Endothelial cell of umbilical vein (primary cell): ENCODE data around the gene FRMPD3. TPM values are rescaled to one million over a fixed set of nuclear protein-coding genes. Genes with fewer than 3 reads are reported as not detected.

Experiments
- BruUV-seq: library from RNA; stranded (reverse); fragments of 400-500 nt; replicated peaks from 2 replicates; lab custom pipeline; 2021; lab: Mats Ljungman, UMichigan
- CTCF ChIA-PET: fragments of 300-600, 350-600 bp; sonication (Branson Sonifier 250); formaldehyde crosslinking; loops from one replicate; lab custom pipeline; 2021; ENCODE audit warnings: antibody characterized with exemption, inconsistent platforms; lab: Charles Lee
- POLR2A ChIA-PET: fragments of 300-600, 350-600 bp; sonication (Branson Sonifier 250); formaldehyde crosslinking; loops from one replicate; lab custom pipeline; 2021; ENCODE audit warnings: antibody characterized with exemption, inconsistent platforms; lab: Charles Lee
- DNase-seq: peaks from one replicate; pipeline ENCODE4 v3.0.0-alpha.2; 2011; ENCODE audit warnings: low read depth, low spot score
- FAIRE-seq: peaks from 2 replicates; lab custom pipeline; 2011; peaks lifted over from hg19 to GRCh38; lab: Jason Lieb, UNC
- H2AFZ ChIP-seq: 2 replicates; pipeline ENCODE4 v1.6.0; 2012; ENCODE audit warnings: low read depth, low read length, control low read depth, inconsistent platforms
- H3K27ac ChIP-seq: 2 replicates; pipeline ENCODE4 v1.5.1; 2011; ENCODE audit warnings: low read depth, mild to moderate bottlenecking, control low read depth, low read length, moderate library complexity; ENCODE audit not compliant: insufficient read depth
- H3K27me3 ChIP-seq, 2 experiments: 2 replicates each; pipeline versions ENCODE4 v1.6.0 to v1.6.1; 2011; ENCODE audit warnings: low read length in 2 of 2, mixed read lengths in 1 of 2; ENCODE audit not compliant: control insufficient read depth in 2 of 2, insufficient read depth in 2 of 2
- H3K36me3 ChIP-seq, 2 experiments: 2 replicates in 1 of 2; 3 replicates in 1 of 2; pipeline ENCODE4 v1.5.1; 2011; ENCODE audit warnings: low read length in 2 of 2, mild to moderate bottlenecking in 1 of 2, moderate library complexity in 1 of 2; ENCODE audit not compliant: control insufficient read depth in 2 of 2, insufficient read depth in 2 of 2; ENCODE audit errors: extremely low read depth in 1 of 2
- H3K4me1 ChIP-seq: 3 replicates; pipeline ENCODE4 v1.5.1; 2011; ENCODE audit warnings: mild to moderate bottlenecking, low read length; ENCODE audit not compliant: control insufficient read depth, insufficient read depth; ENCODE audit errors: extremely low read depth
- H3K4me2 ChIP-seq: 2 replicates; pipeline ENCODE4 v1.6.1; 2011; ENCODE audit warnings: low read length, control low read depth, mixed read lengths; ENCODE audit not compliant: insufficient read depth
- H3K4me3 ChIP-seq, 3 experiments: fragments of 200-600 bp in 1 of 3; sonication (generic), shearing (Covaris generic) in 1 of 3; replicated peaks in 1 of 3; 2 replicates each; pipeline ENCODE4 v1.5.1; 2011 to 2016; ENCODE audit warnings: control low read depth in 3 of 3, low read length in 3 of 3, mild to moderate bottlenecking in 2 of 3, inconsistent platforms in 1 of 3, low read depth in 1 of 3, moderate library complexity in 1 of 3; ENCODE audit not compliant: insufficient read depth in 1 of 3
- H3K79me2 ChIP-seq: 2 replicates; pipeline ENCODE4 v1.6.0; 2012; ENCODE audit warnings: low read length, inconsistent platforms; ENCODE audit not compliant: control insufficient read depth, insufficient read depth
- H3K9ac ChIP-seq: replicated peaks from 2 replicates; pipeline ENCODE3; 2011; ENCODE audit warnings: low read length, control low read depth; ENCODE audit not compliant: insufficient read depth; ENCODE audit errors: extremely low read depth
- H3K9me1 ChIP-seq: replicated peaks from 3 replicates; pipeline ENCODE4 v1.6.0; 2011; ENCODE audit warnings: mild to moderate bottlenecking, low read length; ENCODE audit not compliant: control insufficient read depth, insufficient read depth; ENCODE audit errors: extremely low read depth
- H3K9me3 ChIP-seq: replicated peaks from 2 replicates; pipeline ENCODE4 v1.5.1; 2012; ENCODE audit warnings: low read length, inconsistent platforms; ENCODE audit not compliant: control insufficient read depth, insufficient read depth
- H4K20me1 ChIP-seq: replicated peaks from 2 replicates; pipeline ENCODE3; 2011; ENCODE audit warnings: mild to moderate bottlenecking, low read length; ENCODE audit not compliant: control insufficient read depth, insufficient read depth; ENCODE audit errors: extremely low read depth
- EZH2 ChIP-seq: IDR thresholded peaks from 2 replicates; pipeline ENCODE4 v1.6.1; 2012; ENCODE audit warnings: borderline replicate concordance, low read depth, mild to moderate bottlenecking, moderate library complexity, low read length, inconsistent platforms; ENCODE audit not compliant: severe bottlenecking
- FOS ChIP-seq: IDR thresholded peaks from 2 replicates; pipeline ENCODE4 v1.6.1; 2011; ENCODE audit warnings: mild to moderate bottlenecking, low read length, moderate library complexity, borderline replicate concordance; ENCODE audit not compliant: insufficient read depth
- GATA2 ChIP-seq: IDR thresholded peaks from 2 replicates; pipeline ENCODE4 v1.7.0; 2011; ENCODE audit warnings: low read depth, mild to moderate bottlenecking, moderate library complexity, mixed read lengths, low read length; ENCODE audit not compliant: insufficient read length, insufficient read depth
- JUN ChIP-seq: IDR thresholded peaks from 2 replicates; pipeline ENCODE4 v1.6.1; 2011; ENCODE audit warnings: borderline replicate concordance, low read depth; ENCODE audit not compliant: insufficient read length, insufficient read depth
- MAX ChIP-seq: IDR thresholded peaks from 2 replicates; pipeline ENCODE4 v1.6.1; 2011; ENCODE audit not compliant: insufficient read depth, insufficient read length
- MYC ChIP-seq: IDR thresholded peaks from one replicate; pipeline ENCODE4 v1.6.1; 2011; ENCODE audit warnings: mild to moderate bottlenecking, low read depth, low read length
- POLR2A ChIP-seq: IDR thresholded peaks from 2 replicates; pipeline ENCODE4 v1.6.1; 2012; ENCODE audit warnings: low read depth, mild to moderate bottlenecking, control low read depth, low read length
- POLR2AphosphoS5 ChIP-seq: IDR thresholded peaks from 2 replicates; pipeline ENCODE4 v1.6.1; 2012; ENCODE audit warnings: low read depth, mild to moderate bottlenecking, control low read depth, low read length, moderate library complexity; ENCODE audit not compliant: insufficient read depth
- dilution Hi-C: fragments of 300-500 bp; cut with MboI; formaldehyde crosslinking; loops from one replicate; pipeline ENCODE4 v1.15.0; 2019; ENCODE audit warnings: low sequenced_read_pairs; ENCODE audit not compliant: extremely low pct_ligation_motif_present
- intact Hi-C: fragments of 100-400 bp; cut with micrococcal nuclease; formaldehyde crosslinking; loops from one replicate; pipeline ENCODE4 v1.10.0; 2022
- polyA plus RNA-seq, 4 experiments: library from polyadenylated mRNA; depleted of rRNA in 3 of 4; stranded (reverse) in 3 of 4; unstranded in 1 of 4; fragments of >200 nt; gene quantifications; 2 replicates each; pipeline versions ENCODE4 v1.2.1 to v1.2.3, GENCODE V29; 2011 to 2012; ENCODE audit warnings: missing spikeins in 1 of 4
- total RNA-seq: library from RNA; stranded (reverse); gene quantifications from 2 replicates; pipeline ENCODE4 v1.2.3, GENCODE V29; 2021
- TF ChIP-seq, protein P1 (sequence below), 2 donors: IDR thresholded peaks; 1 replicate in 1 of 2; 2 replicates in 1 of 2; pipeline ENCODE4 v1.5.1; 2011; ENCODE audit warnings: low read length in 2 of 2, mild to moderate bottlenecking in 2 of 2, moderate library complexity in 2 of 2, control low read depth in 1 of 2, inconsistent platforms in 1 of 2, low read depth in 1 of 2; ENCODE audit not compliant: insufficient read depth in 1 of 2; ENCODE audit errors: extremely low read depth in 1 of 2

FRMPD3 gene
- total and polyA plus RNA-seq, 2 donors (not counting 3 experiments of a cell fraction or from before 2014, with no cell fraction given), result not detected

DNA sequence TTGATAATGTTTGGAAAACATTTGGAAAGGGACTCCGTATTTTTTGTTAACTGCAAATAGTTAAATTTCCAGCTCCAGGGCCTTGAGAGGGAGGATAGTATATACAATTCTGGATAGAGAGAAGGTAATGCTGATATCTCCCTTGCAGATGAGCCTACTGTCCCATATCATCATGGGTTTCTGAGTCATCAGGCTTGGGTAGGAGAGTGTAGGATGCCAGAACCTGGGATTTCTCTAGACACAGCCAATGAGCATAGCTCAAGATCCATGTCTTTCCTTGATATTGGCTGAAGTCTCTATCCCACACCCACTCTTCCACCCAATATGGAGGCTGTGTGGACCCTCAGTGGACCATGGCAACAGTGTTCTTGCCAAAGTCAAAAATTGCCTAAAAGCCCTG lies 7.8 kb downstream of the FRMPD3 start:
- DNase-seq (no peak), FAIRE-seq (no peak)
- no peaks in the 10 kb centered on the region for H3K79me2 ChIP-seq
- dilution Hi-C loops (no loop called here), intact Hi-C loops (no loop called here)
- peaks cover 2 to 8% of the 10 kb centered on the region in 2 experiments for H3K27me3 ChIP-seq
- H3K4me3 ChIP-seq, result no peak overlapping the region
- CTCF ChIA-PET, result no interaction called here
- H3K4me2 ChIP-seq, result no peak overlapping the region
- H2AFZ ChIP-seq, result no peak overlapping the region
- H3K27ac ChIP-seq, result no peak overlapping the region
- no peaks in the 10 kb centered on the region for H3K36me3 ChIP-seq
- TF ChIP-seq POLR2AphosphoS5, result no peak
- no peak for TF ChIP-seq JUN
- no peak for TF ChIP-seq POLR2A
- no peaks in the 10 kb centered on the region for H3K9me1 ChIP-seq
- H4K20me1 ChIP-seq, result no peaks in the 10 kb centered on the region
- no peaks in the 10 kb centered on the region for H3K4me1 ChIP-seq
- no peaks in the 10 kb centered on the region for H3K9me3 ChIP-seq
- no TSS peak for BruUV-seq
- no peak overlapping the region for H3K9ac ChIP-seq
- POLR2A ChIA-PET, result no interaction called here

DNA sequence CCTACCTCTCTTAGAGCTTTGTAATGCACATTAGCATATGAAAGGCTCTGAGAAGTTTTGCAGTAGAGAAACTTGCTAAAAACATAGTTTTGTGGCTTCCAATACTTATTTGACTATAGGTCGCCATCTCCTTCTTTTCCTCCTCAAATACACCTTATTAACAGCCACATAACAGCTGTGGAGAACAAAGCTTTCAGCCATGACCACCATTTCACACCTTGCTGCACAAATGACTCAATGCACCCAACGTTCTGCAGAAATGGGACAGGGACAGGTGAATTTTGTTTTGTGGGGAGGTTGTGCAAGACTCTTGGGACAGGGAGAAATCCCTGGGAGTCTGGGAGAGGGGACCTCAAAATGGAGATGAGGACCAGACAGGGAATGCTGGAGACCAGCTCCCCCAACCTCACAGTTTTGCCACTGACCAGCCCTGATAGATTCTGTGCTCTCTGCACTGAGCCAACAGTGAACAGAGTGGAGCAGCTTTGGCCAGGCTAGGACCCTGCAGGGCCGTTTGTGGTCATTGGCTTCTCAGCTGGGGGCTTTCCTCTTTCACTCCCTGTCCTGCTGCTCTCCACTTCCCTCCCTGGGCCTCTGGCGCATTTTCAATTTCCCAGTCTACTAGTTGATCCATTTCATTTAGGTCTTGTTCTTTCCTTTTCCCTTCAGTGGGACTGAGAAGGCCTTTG lies 16.6 kb downstream of the FRMPD3 start:
- Histone ChIP-seq H3K9ac (no peak overlapping the region), H3K9me1 (no peaks in the 10 kb centered on the region), H3K79me2 (no peaks in the 10 kb centered on the region), H3K4me1 (no peaks in the 10 kb centered on the region), H3K27ac (no peak overlapping the region), H2AFZ (no peak overlapping the region), H3K9me3 (no peaks in the 10 kb centered on the region), H4K20me1 (no peaks in the 10 kb centered on the region), H3K4me2 (no peak overlapping the region), H3K4me3 (no peak overlapping the region), H3K27me3 (no peaks in the 10 kb centered on the region), H3K36me3 (no peaks in the 10 kb centered on the region)
- ChIA-PET CTCF (no interaction called here), POLR2A (no interaction called here)
- dilution Hi-C loops (no loop called here), intact Hi-C loops (no loop called here)
- DNase-seq (no peak), FAIRE-seq (no peak)
- TF ChIP-seq, protein P1, sequence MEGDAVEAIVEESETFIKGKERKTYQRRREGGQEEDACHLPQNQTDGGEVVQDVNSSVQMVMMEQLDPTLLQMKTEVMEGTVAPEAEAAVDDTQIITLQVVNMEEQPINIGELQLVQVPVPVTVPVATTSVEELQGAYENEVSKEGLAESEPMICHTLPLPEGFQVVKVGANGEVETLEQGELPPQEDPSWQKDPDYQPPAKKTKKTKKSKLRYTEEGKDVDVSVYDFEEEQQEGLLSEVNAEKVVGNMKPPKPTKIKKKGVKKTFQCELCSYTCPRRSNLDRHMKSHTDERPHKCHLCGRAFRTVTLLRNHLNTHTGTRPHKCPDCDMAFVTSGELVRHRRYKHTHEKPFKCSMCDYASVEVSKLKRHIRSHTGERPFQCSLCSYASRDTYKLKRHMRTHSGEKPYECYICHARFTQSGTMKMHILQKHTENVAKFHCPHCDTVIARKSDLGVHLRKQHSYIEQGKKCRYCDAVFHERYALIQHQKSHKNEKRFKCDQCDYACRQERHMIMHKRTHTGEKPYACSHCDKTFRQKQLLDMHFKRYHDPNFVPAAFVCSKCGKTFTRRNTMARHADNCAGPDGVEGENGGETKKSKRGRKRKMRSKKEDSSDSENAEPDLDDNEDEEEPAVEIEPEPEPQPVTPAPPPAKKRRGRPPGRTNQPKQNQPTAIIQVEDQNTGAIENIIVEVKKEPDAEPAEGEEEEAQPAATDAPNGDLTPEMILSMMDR (IDR thresholded peaks at IDR 0.05; ENCODE audit: extremely low read depth in 1 of 2, insufficient read depth in 1 of 2, low read depth in 1 of 2, low read length in 2 of 2), result no peak
- TF ChIP-seq GATA2, result no peak
- TF ChIP-seq MAX, result no peak
- no peak for TF ChIP-seq MYC
- no peak for TF ChIP-seq POLR2A
- TF ChIP-seq FOS, result no peak
- no peak for TF ChIP-seq POLR2AphosphoS5
- TF ChIP-seq EZH2, result no peak
- no peak for TF ChIP-seq JUN
- BruUV-seq, result no TSS peak
